GM12864 (cell line): ENCODE measurements around the gene CASP1.

Experiments used
- DNase-seq: peaks from one replicate; pipeline ENCODE4 v3.0.0-alpha.2; 2011; ENCODE audit warnings: low read depth
- H3K4me3 ChIP-seq: 2 replicates; pipeline ENCODE4 v1.5.1; 2011; ENCODE audit warnings: mild to moderate bottlenecking, low read depth, low read length, control low read depth
- TF ChIP-seq, protein P1 (sequence below): IDR thresholded peaks from 2 replicates; pipeline ENCODE4 v1.5.1; 2011; ENCODE audit warnings: low read depth, mild to moderate bottlenecking, moderate library complexity, low read length, control low read depth, inconsistent platforms; ENCODE audit errors: missing control alignments

CASP1 gene

GRCh38 chr11:104979839-104980238 is 55.1 kb downstream of the CASP1 start:
- TF ChIP-seq, protein P1, sequence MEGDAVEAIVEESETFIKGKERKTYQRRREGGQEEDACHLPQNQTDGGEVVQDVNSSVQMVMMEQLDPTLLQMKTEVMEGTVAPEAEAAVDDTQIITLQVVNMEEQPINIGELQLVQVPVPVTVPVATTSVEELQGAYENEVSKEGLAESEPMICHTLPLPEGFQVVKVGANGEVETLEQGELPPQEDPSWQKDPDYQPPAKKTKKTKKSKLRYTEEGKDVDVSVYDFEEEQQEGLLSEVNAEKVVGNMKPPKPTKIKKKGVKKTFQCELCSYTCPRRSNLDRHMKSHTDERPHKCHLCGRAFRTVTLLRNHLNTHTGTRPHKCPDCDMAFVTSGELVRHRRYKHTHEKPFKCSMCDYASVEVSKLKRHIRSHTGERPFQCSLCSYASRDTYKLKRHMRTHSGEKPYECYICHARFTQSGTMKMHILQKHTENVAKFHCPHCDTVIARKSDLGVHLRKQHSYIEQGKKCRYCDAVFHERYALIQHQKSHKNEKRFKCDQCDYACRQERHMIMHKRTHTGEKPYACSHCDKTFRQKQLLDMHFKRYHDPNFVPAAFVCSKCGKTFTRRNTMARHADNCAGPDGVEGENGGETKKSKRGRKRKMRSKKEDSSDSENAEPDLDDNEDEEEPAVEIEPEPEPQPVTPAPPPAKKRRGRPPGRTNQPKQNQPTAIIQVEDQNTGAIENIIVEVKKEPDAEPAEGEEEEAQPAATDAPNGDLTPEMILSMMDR = no peak
- H3K4me3 ChIP-seq = no peak overlapping the region
- DNase-seq = no peak
